GM06990 (cell line): ENCODE measurements around the gene MEF2C.

Experiments
- DNase-seq: peaks from one replicate; pipeline ENCODE4 v3.0.0-alpha.2; 2011; ENCODE audit not compliant: insufficient read length; ENCODE audit errors: extremely low read depth
- H3K27me3 ChIP-seq: replicated peaks from 2 replicates; pipeline ENCODE4 v1.6.0; 2011; ENCODE audit warnings: low read length; ENCODE audit not compliant: control insufficient read depth, insufficient read depth
- H3K36me3 ChIP-seq: 2 replicates; pipeline ENCODE4 v1.5.1; 2011; ENCODE audit warnings: low read length; ENCODE audit not compliant: control insufficient read depth, insufficient read depth
- H3K4me3 ChIP-seq: replicated peaks from 2 replicates; pipeline ENCODE4 v1.5.1; 2011; ENCODE audit warnings: low read depth, mild to moderate bottlenecking, control low read depth, low read length
- TF ChIP-seq, protein P1 (sequence below): IDR thresholded peaks from 2 replicates; pipeline ENCODE4 v1.5.1; 2011; ENCODE audit warnings: low read length, control low read depth, mild to moderate bottlenecking, inconsistent platforms; ENCODE audit not compliant: insufficient read depth, poor library complexity, severe bottlenecking

The MEF2C gene

DNA sequence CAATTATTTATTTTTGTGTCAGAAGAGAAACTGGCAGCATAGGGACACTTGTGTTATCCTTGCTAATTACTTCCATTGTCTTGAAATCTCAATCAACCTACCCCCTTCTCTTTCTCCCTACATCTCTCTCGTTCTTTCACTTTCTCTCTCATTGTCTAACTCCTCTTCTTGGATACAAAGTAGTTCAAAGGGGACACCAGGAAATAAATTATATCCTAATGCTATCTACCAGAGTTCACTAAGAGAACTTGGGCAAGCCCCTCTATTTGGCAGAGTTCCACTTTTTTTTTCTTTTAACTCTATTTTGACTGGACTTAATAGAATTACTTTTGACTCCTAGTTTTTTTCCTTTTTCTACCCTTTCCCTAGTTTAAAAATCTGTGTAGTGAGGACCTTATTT is 102.2 kb downstream of the MEF2C start:
- no peak overlapping the region for H3K4me3 ChIP-seq
- TF ChIP-seq, protein P1, sequence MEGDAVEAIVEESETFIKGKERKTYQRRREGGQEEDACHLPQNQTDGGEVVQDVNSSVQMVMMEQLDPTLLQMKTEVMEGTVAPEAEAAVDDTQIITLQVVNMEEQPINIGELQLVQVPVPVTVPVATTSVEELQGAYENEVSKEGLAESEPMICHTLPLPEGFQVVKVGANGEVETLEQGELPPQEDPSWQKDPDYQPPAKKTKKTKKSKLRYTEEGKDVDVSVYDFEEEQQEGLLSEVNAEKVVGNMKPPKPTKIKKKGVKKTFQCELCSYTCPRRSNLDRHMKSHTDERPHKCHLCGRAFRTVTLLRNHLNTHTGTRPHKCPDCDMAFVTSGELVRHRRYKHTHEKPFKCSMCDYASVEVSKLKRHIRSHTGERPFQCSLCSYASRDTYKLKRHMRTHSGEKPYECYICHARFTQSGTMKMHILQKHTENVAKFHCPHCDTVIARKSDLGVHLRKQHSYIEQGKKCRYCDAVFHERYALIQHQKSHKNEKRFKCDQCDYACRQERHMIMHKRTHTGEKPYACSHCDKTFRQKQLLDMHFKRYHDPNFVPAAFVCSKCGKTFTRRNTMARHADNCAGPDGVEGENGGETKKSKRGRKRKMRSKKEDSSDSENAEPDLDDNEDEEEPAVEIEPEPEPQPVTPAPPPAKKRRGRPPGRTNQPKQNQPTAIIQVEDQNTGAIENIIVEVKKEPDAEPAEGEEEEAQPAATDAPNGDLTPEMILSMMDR, result no peak
- H3K36me3 ChIP-seq, result peaks cover 6% of the 10 kb centered on the region
- no peak for DNase-seq
- no peaks in the 10 kb centered on the region for H3K27me3 ChIP-seq

DNA sequence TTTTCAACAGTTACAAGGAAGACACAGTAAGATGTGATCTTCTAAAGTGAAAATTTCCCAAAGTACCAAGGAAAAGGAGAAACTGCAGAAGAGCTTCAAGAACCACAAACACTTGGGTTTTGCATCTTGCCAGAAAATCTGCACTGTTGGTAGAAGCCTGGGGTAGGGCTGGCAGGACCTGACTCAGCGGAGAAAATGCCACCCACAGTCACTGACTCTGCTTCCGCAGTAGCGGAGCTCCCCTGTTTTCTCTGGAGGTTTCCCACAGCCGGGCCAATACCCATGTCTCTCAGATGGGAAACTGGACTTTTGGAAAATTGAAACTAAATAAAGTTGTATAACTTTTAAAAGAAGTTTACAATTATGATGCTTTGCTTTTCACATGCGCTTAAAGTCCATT is 104.2 kb downstream of the MEF2C start:
- TF ChIP-seq, protein P1, result no peak
- H3K27me3 ChIP-seq, result no peaks in the 10 kb centered on the region
- DNase-seq, result no peak

DNA sequence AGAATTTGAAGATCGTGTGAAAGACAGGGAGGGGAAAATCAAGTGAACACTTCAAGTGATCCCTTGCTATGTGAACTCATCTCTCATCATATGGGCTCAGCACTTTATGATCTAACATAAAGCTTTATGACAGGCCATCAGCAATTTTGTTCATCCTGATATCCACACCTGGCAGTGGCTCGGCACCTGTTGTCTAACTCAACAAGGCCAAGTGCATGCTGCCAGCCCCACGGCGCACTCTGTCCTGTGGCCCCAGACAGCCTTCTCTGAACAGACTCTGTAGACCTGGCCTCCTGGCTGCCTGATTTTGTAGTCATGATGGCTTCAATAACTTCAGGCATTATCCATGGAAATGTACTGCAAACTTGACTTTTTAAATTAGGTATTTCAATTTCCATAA is 106.3 kb downstream of the MEF2C start:
- no peak for DNase-seq
- H3K4me3 ChIP-seq, result no peak overlapping the region
- H3K36me3 ChIP-seq, result peaks cover 17% of the 10 kb centered on the region
- no peaks in the 10 kb centered on the region for H3K27me3 ChIP-seq
- TF ChIP-seq, protein P1, result no peak

More for the DNA sequence above, 104.2 kb downstream of the MEF2C start:
- Histone ChIP-seq H3K36me3 (peaks cover 7% of the 10 kb centered on the region), H3K4me3 (no peak overlapping the region)

DNA sequence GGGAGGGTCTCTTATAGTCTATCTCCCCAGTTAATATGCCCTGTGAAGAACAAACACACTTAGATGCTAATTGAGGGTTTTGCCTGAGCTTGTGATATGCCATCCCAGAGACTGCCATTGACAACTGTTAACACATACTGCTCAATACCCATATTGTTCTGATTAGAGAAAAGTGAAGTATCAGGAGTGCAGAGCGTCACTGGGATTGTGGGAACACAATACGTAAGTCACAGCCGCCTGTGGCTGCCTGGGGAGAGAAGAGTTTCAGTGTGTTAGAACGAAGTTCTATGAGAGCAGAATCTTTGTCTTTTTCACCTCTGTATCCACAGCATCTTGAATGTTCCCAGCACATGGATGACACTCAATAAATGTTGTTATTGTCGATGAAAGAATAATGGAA is 110.2 kb downstream of the MEF2C start:
- no peak for DNase-seq
- H3K27me3 ChIP-seq, result no peaks in the 10 kb centered on the region
- peaks cover 28% of the 10 kb centered on the region for H3K36me3 ChIP-seq
- no peak overlapping the region for H3K4me3 ChIP-seq
- TF ChIP-seq, protein P1, result no peak

DNA sequence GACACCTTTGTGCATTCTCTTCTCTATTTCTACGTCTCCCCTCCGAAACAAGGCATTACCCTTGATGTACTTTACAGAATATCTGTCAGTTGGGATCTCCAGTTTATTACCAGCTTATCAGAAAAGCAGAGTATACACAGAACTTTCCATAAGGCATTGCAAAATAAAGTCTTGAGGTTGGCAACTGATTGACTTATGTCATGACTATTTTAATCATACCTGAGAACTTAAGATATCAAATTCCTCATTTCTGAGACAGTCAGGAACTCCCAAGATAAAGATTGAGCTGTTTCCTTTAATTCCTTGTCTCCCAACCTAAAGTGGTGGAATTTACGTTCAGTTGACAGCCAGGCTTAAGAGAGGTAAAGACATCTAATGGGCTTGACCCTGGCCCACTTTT is 110.9 kb downstream of the MEF2C start:
- H3K27me3 ChIP-seq, result no peaks in the 10 kb centered on the region
- no peak for DNase-seq
- no peak overlapping the region for H3K4me3 ChIP-seq
- H3K36me3 ChIP-seq, result peaks cover 28% of the 10 kb centered on the region
- TF ChIP-seq, protein P1, result no peak
